Measurements from ENCODE around the gene ZNF862. TPM values are rescaled to one million over a fixed set of nuclear protein-coding genes. Genes with fewer than 3 reads are reported as not detected.

The ZNF862 gene
- total and polyA plus RNA-seq, 9 donors: 7.9 to 15.4 (median 8.7) TPM

DNA sequence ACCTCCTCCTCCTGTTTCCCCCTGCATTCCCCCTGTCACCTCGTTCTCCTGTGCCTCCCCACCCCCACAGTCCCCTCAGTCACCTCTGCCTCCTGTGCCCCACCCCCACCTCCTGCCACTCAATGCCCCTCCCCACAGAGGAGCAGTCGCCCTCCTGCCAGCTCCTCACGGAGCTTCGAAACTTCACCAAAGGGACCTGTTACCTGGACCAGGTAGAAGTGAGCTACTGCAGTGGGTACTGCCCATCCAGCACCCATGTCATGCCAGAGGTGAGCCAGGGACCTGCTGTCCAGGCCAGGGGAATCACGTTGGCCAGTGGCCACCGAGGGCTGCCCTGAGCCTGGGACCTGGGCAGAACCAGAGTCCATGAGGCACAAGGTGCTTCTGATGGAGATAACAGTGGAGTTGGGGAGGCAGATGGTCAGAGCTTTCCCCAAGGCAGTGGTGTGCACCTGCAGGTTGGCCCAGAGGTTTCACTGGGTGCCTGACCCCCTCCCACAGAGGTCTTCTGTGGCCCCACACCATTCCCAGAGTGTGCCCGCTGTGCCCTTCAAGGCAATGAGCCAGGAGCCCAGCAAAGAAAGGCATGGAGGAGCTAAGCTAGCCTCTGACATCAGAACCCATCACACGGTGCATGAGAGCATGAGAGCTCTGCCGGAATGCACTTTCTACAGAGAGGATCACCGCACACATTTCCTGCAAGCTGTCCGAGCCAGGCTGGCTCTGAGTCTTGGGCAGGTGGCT is 7.0 kb upstream of the ZNF862 start:
- H3K9me3 ChIP-seq (replicated peaks; ENCODE audit: control insufficient read depth, low read depth, low read length): no peaks in the 10 kb centered on the region
- no peaks in the 10 kb centered on the region for H3K36me3 ChIP-seq (ENCODE audit: control insufficient read depth, insufficient read depth, low read length)
- 33% methylated on average over 11 of the region's 11 CpGs for WGBS (ENCODE audit: insufficient coverage)
- no peak overlapping the region for H3K27ac ChIP-seq (ENCODE audit: low read length)
- peaks cover 7% of the 10 kb centered on the region for H3K4me1 ChIP-seq (ENCODE audit: control insufficient read depth, insufficient read depth, low read length)
- no peak for DNase-seq
- H3K4me3 ChIP-seq (ENCODE audit: low read length): no peak overlapping the region
- H3K27me3 ChIP-seq (ENCODE audit: control insufficient read depth, insufficient read depth, low read length): peaks cover 5% of the 10 kb centered on the region

DNA sequence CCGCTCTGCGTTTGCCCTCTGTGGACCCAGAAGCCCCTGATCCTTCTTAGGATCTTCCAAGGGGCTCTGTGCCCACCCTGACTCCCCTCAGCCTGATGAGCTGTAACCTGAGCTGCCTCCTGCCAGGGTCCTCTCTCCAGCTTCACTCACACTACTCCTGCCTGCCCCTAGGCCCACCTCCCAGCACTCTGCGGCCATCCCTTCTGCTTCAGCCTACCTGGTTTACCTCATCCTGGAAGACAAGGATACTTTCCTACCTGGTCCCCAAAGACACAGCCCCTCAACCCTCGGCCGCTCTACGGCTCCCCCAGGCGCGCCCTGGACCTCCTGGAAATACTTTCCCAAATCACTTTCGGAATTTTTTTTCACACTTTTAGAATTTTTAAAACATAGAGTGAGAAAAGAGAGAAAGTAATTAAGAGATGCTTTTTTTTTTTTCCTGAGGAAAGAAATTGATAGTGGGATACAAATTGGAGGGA is 6.4 kb upstream of the ZNF862 start:
- DNase-seq: no peak

DNA sequence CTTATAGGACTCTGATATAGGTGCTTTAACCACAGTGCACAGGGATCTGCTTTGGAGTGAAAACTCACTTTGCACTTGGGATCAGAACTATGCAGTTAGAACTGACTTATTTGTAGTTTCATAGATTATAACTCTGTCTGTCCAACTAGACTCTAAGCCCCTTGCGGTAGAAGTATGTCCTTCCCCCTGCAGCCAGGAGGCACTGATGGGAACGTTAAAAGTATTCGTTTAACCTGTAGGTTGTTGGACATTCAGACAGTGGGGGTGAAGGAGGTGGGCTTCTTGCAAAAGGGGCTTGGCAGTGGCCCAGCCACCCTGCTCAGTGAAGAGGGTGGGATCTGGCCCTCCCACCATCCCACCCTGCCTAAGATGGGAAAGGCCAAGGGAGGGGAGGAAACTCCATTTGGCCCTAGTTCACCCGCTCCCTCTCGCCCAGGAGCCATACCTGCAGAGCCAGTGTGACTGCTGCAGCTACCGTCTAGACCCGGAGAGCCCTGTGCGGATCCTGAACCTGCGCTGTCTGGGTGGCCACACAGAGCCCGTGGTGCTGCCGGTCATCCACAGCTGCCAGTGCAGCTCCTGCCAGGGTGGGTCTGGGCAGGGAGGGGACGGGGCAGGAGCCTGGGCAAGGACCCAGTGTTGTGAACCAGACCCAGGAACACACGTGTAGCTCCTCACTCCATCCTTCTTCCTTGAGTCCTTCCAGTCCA is 5.7 kb upstream of the ZNF862 start:
- H3K9me3 ChIP-seq (replicated peaks; ENCODE audit: control insufficient read depth, low read depth, low read length): no peaks in the 10 kb centered on the region
- 70% methylated on average over 7 of the region's 13 CpGs for WGBS (ENCODE audit: insufficient coverage)

More for the DNA sequence above, 6.4 kb upstream of the ZNF862 start:
- Histone ChIP-seq H3K27me3 (ENCODE audit: control insufficient read depth, insufficient read depth, low read length) (peaks cover 5% of the 10 kb centered on the region), H3K4me3 (ENCODE audit: low read length) (no peak overlapping the region), H3K9me3 (replicated peaks; ENCODE audit: control insufficient read depth, low read depth, low read length) (no peaks in the 10 kb centered on the region), H3K36me3 (ENCODE audit: control insufficient read depth, insufficient read depth, low read length) (no peaks in the 10 kb centered on the region), H3K27ac (ENCODE audit: low read length) (no peak overlapping the region), H3K4me1 (ENCODE audit: control insufficient read depth, insufficient read depth, low read length) (peaks cover 2% of the 10 kb centered on the region)
- WGBS (ENCODE audit: insufficient coverage): 25% methylated on average over 3 of the region's 9 CpGs

DNA sequence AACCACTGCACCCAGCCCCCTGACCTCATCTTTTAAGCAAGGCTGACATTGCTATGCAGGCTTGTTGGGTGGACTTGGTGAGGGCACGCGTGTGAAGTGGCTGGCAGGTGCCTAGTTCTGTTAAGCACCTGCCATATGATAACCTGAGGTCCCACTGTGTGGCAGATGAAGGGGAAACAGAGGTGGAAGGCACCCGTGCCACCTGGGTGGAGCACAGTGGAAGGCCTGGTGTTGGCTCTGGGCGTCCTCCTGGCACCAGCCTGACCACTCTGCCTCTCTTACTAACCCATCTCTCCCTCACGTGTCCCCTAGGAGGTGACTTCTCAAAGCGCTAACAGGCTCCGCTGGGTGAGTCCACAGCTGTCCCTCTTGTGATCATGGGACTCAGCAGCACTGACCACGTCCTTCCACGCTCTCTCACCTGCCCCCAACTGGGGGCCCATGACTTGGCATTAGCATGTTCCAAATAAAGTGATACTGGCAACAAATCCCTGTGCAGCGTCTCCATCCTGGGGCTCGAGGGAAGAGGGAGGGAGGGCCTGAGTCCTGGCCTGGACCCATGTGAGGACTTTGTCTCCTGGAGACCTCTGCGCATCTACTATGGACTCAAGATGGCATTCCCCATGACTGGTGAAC is 4.6 kb upstream of the ZNF862 start:
- Histone ChIP-seq H3K4me1 (ENCODE audit: control insufficient read depth, insufficient read depth, low read length) (peaks cover 2% of the 10 kb centered on the region), H3K27ac (ENCODE audit: low read length) (no peak overlapping the region)
- WGBS (ENCODE audit: insufficient coverage): 75% methylated on average over 9 of the region's 12 CpGs

More for the DNA sequence above, 5.7 kb upstream of the ZNF862 start:
- no peak overlapping the region for H3K27ac ChIP-seq (ENCODE audit: low read length)
- H3K4me1 ChIP-seq (ENCODE audit: control insufficient read depth, insufficient read depth, low read length): peaks cover 2% of the 10 kb centered on the region
- no peaks in the 10 kb centered on the region for H3K36me3 ChIP-seq (ENCODE audit: control insufficient read depth, insufficient read depth, low read length)
- H3K4me3 ChIP-seq (ENCODE audit: low read length): no peak overlapping the region
- no peak for DNase-seq
- peaks cover 5% of the 10 kb centered on the region for H3K27me3 ChIP-seq (ENCODE audit: control insufficient read depth, insufficient read depth, low read length)

DNA sequence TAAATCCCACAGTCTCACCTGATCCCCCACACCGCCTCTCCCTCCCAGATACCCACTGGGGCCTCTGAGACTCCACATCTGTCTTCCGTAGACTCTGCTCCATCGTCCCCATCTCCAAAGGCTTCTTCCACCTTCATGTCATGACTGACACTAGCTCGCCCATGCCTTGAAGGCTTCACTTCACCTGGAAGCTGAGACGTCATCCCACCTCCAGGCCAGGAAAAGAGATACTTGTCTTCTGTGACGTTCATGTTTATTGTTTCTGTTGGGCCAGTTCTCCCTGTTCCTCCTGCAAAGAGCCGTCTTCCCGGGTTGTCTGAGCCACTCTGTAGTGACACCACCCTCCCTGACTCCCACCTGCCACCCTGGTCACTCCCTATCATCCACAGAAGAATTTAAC is 3.6 kb upstream of the ZNF862 start:
- WGBS (ENCODE audit: insufficient coverage): 87% methylated on average over 7 of the region's 8 CpGs
- Histone ChIP-seq H3K4me3 (ENCODE audit: low read length) (no peak overlapping the region), H3K4me1 (ENCODE audit: control insufficient read depth, insufficient read depth, low read length) (peaks cover 8% of the 10 kb centered on the region), H3K27me3 (ENCODE audit: control insufficient read depth, insufficient read depth, low read length) (peaks cover 5% of the 10 kb centered on the region), H3K36me3 (ENCODE audit: control insufficient read depth, insufficient read depth, low read length) (no peaks in the 10 kb centered on the region), H3K9me3 (replicated peaks; ENCODE audit: control insufficient read depth, low read depth, low read length) (no peaks in the 10 kb centered on the region), H3K27ac (ENCODE audit: low read length) (no peak overlapping the region)
- no peak for DNase-seq

More for the DNA sequence above, 4.6 kb upstream of the ZNF862 start:
- DNase-seq: no peak
- H3K36me3 ChIP-seq (ENCODE audit: control insufficient read depth, insufficient read depth, low read length): no peaks in the 10 kb centered on the region
- no peaks in the 10 kb centered on the region for H3K9me3 ChIP-seq (replicated peaks; ENCODE audit: control insufficient read depth, low read depth, low read length)
- H3K4me3 ChIP-seq (ENCODE audit: low read length): no peak overlapping the region
- peaks cover 5% of the 10 kb centered on the region for H3K27me3 ChIP-seq (ENCODE audit: control insufficient read depth, insufficient read depth, low read length)

DNA sequence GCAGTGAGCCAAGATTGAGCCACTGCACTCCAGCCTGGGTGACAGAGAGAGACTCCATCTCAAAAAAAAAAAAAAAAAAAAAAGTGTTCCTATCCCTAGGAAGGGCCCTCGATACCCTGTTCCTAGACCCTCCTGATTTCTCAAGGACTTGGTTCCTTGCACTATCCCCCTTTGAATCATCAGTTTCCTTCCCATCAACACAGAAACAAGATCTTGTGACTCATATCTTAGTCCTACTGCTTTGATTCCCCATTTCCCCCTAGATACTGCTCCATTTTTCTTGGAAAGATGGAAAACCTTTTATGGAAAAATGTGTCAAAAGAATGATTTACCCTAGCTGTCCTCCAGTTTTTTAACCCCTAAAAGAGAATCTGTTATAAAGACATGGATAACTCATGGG is 1.7 kb upstream of the ZNF862 start:
- Histone ChIP-seq H3K27ac (ENCODE audit: low read length) (no peak overlapping the region), H3K4me3 (ENCODE audit: low read length) (no peak overlapping the region), H3K27me3 (ENCODE audit: control insufficient read depth, insufficient read depth, low read length) (peaks cover 4% of the 10 kb centered on the region), H3K9me3 (replicated peaks; ENCODE audit: control insufficient read depth, low read depth, low read length) (no peaks in the 10 kb centered on the region), H3K4me1 (ENCODE audit: control insufficient read depth, insufficient read depth, low read length) (peaks cover 9% of the 10 kb centered on the region), H3K36me3 (ENCODE audit: control insufficient read depth, insufficient read depth, low read length) (no peaks in the 10 kb centered on the region)
- DNase-seq: no peak
- WGBS (ENCODE audit: insufficient coverage): no CpG with 5 or more reads among the region's 1 CpG

DNA sequence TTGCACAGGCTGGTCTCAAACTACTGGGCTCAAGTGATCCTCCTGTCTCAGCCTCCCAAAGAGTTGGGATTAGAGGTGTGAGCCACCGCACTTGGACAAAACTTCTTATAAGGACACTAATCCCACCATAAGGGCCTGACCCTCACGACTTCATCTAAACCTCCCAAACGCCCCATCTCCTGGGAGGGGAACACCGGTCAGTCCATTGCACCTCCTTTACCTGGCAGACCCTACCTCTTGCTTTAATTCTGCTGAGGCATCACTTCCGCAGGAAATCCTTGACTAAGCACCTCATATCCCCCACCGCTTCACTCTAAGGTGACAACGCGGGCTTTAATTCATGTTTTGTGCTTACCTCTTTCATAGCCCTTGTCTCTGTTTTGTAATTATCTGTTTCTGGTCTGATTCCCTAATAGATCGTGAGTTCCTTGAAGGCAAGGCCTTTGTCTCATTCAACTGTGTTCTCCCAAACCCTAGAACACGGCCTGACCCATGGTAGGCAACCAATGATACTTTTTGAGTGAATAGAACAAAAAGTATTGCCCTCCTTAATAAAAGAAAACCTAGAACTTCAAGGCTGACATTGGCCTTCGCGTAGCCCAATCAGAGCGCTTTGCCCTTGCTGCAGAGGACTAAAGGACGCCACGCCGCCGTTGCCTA is 481 bp upstream of the ZNF862 start:
- H3K36me3 ChIP-seq (ENCODE audit: control insufficient read depth, insufficient read depth, low read length): no peaks in the 10 kb centered on the region
- DNase-seq: no peak
- no peak overlapping the region for H3K4me3 ChIP-seq (ENCODE audit: low read length)
- 34% methylated on average over 9 of the region's 17 CpGs for WGBS (ENCODE audit: insufficient coverage)
- H3K27ac ChIP-seq (ENCODE audit: low read length): no peak overlapping the region
- H3K27me3 ChIP-seq (ENCODE audit: control insufficient read depth, insufficient read depth, low read length): peaks cover 3% of the 10 kb centered on the region
- peaks cover 9% of the 10 kb centered on the region for H3K4me1 ChIP-seq (ENCODE audit: control insufficient read depth, insufficient read depth, low read length)
- no peaks in the 10 kb centered on the region for H3K9me3 ChIP-seq (replicated peaks; ENCODE audit: control insufficient read depth, low read depth, low read length)

DNA sequence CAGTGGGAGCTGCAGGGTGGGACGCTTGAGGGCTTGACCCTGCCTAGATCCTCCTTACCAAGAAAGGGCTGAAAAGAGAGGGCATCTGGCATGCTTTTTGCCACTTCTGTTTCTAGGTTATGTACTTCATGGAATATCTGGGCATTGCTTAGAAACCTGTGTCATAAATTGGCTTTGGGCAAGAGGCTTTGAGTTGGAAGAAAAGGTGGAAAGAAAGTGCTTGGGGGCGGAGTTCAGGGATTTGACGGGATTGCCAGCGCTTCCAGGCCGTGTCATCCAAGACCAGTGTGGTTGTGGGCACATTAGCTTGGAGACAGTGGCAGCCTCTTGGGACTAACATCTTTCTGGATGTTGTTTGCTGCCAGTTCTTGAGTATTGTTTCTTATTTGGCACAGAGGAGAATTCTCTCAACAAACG is 825 bp downstream of the ZNF862 start:
- Histone ChIP-seq H3K27ac (ENCODE audit: low read length) (peak overlapping the region; percentile 59), H3K4me1 (ENCODE audit: control insufficient read depth, insufficient read depth, low read length) (peaks cover 9% of the 10 kb centered on the region), H3K9me3 (replicated peaks; ENCODE audit: control insufficient read depth, low read depth, low read length) (no peaks in the 10 kb centered on the region), H3K4me3 (ENCODE audit: low read length) (peak overlapping the region; percentile 77), H3K27me3 (ENCODE audit: control insufficient read depth, insufficient read depth, low read length) (no peaks in the 10 kb centered on the region), H3K36me3 (ENCODE audit: control insufficient read depth, insufficient read depth, low read length) (no peaks in the 10 kb centered on the region)
- no peak for DNase-seq
- WGBS (ENCODE audit: insufficient coverage): 17% methylated on average over 5 of the region's 6 CpGs

DNA sequence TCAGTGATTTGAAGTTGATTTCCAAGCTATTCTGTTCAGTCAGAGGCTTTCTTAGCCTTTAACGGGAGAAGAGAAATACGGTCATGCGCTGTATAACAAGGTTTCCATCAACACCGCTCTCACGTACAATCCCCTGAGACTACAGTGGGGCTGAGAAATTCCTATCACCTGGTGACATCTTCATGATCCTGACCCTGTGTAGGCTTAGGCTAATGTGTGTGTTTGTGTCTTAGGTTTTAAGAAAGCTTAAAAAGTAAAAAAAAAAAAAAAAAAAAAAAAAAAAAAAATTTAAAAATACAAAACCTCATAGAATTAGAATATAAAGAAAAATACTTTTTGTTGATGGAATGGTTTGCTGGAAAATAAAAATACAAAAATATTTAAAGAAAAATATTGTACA is 1.8 kb downstream of the ZNF862 start:
- Histone ChIP-seq H3K36me3 (ENCODE audit: control insufficient read depth, insufficient read depth, low read length) (no peaks in the 10 kb centered on the region), H3K27me3 (ENCODE audit: control insufficient read depth, insufficient read depth, low read length) (no peaks in the 10 kb centered on the region), H3K9me3 (replicated peaks; ENCODE audit: control insufficient read depth, low read depth, low read length) (no peaks in the 10 kb centered on the region), H3K4me1 (ENCODE audit: control insufficient read depth, insufficient read depth, low read length) (peaks cover 9% of the 10 kb centered on the region), H3K27ac (ENCODE audit: low read length) (no peak overlapping the region), H3K4me3 (ENCODE audit: low read length) (no peak overlapping the region)
- WGBS (ENCODE audit: insufficient coverage): no CpG with 5 or more reads among the region's 5 CpGs
- no peak for DNase-seq

DNA sequence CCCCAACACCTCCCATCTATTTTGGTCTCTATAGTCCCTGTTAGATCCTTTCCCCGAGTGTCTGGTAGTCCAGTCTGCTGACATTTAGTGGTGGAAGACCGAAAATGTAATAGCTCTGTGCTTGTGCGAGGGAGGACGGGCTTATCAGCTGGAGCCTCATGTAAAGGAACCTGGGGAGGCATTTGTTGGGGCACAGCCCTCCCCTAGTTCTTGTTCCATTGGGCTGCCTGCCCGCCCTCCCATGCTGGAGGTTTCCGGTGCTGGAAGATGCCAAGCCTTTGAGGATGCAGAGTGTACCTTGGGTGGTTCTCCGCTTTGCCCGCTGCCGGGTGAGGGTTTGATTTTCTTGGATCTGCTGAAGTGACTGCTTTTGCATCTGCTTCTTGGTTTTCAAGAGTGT is 5.4 kb downstream of the ZNF862 start:
- WGBS (ENCODE audit: insufficient coverage): 86% methylated on average over 7 of the region's 9 CpGs

More for the DNA sequence above, 5.4 kb downstream of the ZNF862 start:
- DNase-seq: no peak
- H3K9me3 ChIP-seq (replicated peaks; ENCODE audit: control insufficient read depth, low read depth, low read length): no peaks in the 10 kb centered on the region
- H3K36me3 ChIP-seq (ENCODE audit: control insufficient read depth, insufficient read depth, low read length): peaks cover 23% of the 10 kb centered on the region
- H3K27ac ChIP-seq (ENCODE audit: low read length): no peak overlapping the region
- peaks cover 7% of the 10 kb centered on the region for H3K4me1 ChIP-seq (ENCODE audit: control insufficient read depth, insufficient read depth, low read length)
- no peaks in the 10 kb centered on the region for H3K27me3 ChIP-seq (ENCODE audit: control insufficient read depth, insufficient read depth, low read length)
- no peak overlapping the region for H3K4me3 ChIP-seq (ENCODE audit: low read length)
